ENCODE results near the gene BET1L.
"Not testable (repeated sequence)": the region's sequence is repeated elsewhere in the genome, so short reads cannot be mapped to it uniquely, and the experiment has no call there.

Gene BET1L

GRCh38 chr11:200224-201003, 6.8 kb downstream of the BET1L start:
- no peak for TF ChIP-seq CTCF (IDR thresholded peaks at IDR 0.05; ENCODE audit: low read length, missing control alignments)
- no peak for DNase-seq (ENCODE audit: low read depth)
- H3K4me3 ChIP-seq (replicated peaks; ENCODE audit: low read depth, low read length): no peak overlapping the region

GRCh38 chr11:199782-200181, 7.4 kb downstream of the BET1L start:
- no peak for DNase-seq (ENCODE audit: low read depth)
- no peak for TF ChIP-seq CTCF (IDR thresholded peaks at IDR 0.05; ENCODE audit: low read length, missing control alignments)
- H3K4me3 ChIP-seq (replicated peaks; ENCODE audit: low read depth, low read length): no peak overlapping the region

GRCh38 chr11:199004-199581, 8.1 kb downstream of the BET1L start:
- TF ChIP-seq CTCF (IDR thresholded peaks at IDR 0.05; ENCODE audit: low read length, missing control alignments): no peak
- DNase-seq (ENCODE audit: low read depth): no peak
- no peak overlapping the region for H3K4me3 ChIP-seq (replicated peaks; ENCODE audit: low read depth, low read length)

GRCh38 chr11:198236-198806, 8.9 kb downstream of the BET1L start:
- no peak for DNase-seq (ENCODE audit: low read depth)
- TF ChIP-seq CTCF (IDR thresholded peaks at IDR 0.05; ENCODE audit: low read length, missing control alignments): no peak

GRCh38 chr11:197741-198235, 9.4 kb downstream of the BET1L start:
- no peak for DNase-seq (ENCODE audit: low read depth)
- TF ChIP-seq CTCF (IDR thresholded peaks at IDR 0.05; ENCODE audit: low read length, missing control alignments): no peak

More at GRCh38 chr11:198236-198806, 8.9 kb downstream of the BET1L start:
- no peak overlapping the region for H3K4me3 ChIP-seq (replicated peaks; ENCODE audit: low read depth, low read length)

GRCh38 chr11:196786-197731, 10.1 kb downstream of the BET1L start:
- no peak for TF ChIP-seq CTCF (IDR thresholded peaks at IDR 0.05; ENCODE audit: low read length, missing control alignments)
- no peak for DNase-seq (ENCODE audit: low read depth)
- H3K4me3 ChIP-seq (replicated peaks; ENCODE audit: low read depth, low read length): no peak overlapping the region

More at GRCh38 chr11:197741-198235, 9.4 kb downstream of the BET1L start:
- H3K4me3 ChIP-seq (replicated peaks; ENCODE audit: low read depth, low read length): no peak overlapping the region

- DNase-seq (ENCODE audit: low read depth); H3K4me3 ChIP-seq (replicated peaks; ENCODE audit: low read depth, low read length): not testable (repeated sequence)
Measured at GRCh38 chr11:193481-193880, 13.7 kb downstream of the BET1L start.

GRCh38 chr11:192674-193128, 14.5 kb downstream of the BET1L start, which contains the start of gene SCGB1C1:
SCGB1C1 (plus strand) TSS chr11:193078; CDS start chr11:193100, 22 bp downstream.
- not testable (repeated sequence) for DNase-seq (ENCODE audit: low read depth); H3K4me3 ChIP-seq (replicated peaks; ENCODE audit: low read depth, low read length)

Measured in fibroblast of pulmonary artery (primary cell).